Measurements from ENCODE around the gene ZSCAN1.

ZSCAN1 gene

DNA sequence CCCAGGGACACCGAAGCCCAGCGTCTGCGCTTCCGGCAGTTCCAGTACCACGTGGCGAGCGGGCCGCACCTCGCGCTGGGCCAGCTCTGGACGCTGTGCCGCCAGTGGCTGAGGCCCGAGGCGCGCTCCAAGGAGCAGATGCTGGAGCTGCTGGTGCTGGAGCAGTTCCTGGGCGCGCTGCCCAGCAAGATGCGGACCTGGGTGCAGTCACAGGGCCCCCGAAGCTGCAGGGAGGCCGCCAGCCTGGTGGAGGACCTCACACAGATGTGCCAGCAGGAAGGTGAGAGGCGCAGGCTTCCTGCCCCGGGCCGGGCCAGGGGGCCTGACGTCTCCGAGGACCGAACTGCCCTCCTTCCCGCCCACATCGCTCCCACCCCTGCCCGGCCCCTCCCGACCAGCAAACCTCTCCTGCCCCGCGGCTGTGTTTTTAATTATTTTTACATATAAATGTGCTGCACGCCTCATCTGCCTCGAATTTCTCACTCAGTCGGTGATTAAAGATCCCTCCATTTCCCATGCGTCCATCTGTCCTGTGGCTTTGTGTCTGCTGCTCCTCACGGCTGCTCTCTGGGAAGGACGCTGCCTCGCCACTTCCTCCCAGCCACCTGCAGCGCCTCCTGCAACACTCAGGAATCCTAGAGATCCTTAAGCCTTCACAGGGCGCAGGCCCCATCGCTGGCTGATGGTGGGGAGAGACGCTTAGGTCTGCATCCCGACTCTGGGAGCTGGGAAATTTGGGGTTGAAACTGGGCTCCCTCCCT is 4.3 kb downstream of the ZSCAN1 start:
- ChIA-PET CTCF (no interaction called here), POLR2A (ENCODE audit: low non-redundant PET) (no interaction called here)
- DNase-seq (ENCODE audit: low spot score): no peak

DNA sequence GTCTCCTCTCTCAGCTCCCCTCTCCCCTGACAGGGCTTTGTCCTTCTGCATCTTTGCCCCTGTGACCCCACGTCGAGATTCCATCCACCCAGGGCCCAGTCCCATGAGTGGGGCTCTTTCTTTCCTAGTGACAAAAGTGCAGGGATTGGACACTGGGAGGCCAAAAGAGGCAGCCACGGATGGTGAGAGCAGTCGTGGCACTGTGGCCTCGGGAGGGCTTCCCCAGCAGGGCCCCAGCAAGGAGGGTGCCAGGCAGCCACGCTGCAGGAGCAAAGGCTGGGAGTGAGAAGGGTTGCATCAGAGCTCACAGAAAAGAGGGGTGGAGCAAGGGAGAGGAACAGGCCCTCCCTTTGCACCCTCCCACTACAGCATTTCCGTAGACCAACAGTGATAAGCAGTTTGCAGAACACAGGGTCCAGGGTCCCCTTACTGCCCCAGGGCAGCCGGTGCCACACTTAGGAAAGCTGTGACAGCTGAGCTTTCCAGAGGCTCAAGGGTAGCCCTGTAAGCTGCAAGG is 4.9 kb downstream of the ZSCAN1 start:
- ChIA-PET POLR2A (ENCODE audit: low non-redundant PET) (interaction anchor here (0.5 kb wide), 1 partner anchor 8 kb away, joined by 3 read pairs; no protein-coding TSS in a partner anchor), CTCF (no interaction called here)
- TF ChIP-seq, protein P1, sequence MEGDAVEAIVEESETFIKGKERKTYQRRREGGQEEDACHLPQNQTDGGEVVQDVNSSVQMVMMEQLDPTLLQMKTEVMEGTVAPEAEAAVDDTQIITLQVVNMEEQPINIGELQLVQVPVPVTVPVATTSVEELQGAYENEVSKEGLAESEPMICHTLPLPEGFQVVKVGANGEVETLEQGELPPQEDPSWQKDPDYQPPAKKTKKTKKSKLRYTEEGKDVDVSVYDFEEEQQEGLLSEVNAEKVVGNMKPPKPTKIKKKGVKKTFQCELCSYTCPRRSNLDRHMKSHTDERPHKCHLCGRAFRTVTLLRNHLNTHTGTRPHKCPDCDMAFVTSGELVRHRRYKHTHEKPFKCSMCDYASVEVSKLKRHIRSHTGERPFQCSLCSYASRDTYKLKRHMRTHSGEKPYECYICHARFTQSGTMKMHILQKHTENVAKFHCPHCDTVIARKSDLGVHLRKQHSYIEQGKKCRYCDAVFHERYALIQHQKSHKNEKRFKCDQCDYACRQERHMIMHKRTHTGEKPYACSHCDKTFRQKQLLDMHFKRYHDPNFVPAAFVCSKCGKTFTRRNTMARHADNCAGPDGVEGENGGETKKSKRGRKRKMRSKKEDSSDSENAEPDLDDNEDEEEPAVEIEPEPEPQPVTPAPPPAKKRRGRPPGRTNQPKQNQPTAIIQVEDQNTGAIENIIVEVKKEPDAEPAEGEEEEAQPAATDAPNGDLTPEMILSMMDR (conservative IDR thresholded peaks at IDR 0.05; ENCODE audit: low read depth): no peak
- H3K27ac ChIP-seq: no peak overlapping the region
- DNase-seq (ENCODE audit: low spot score): no peak

More for the DNA sequence above, 4.3 kb downstream of the ZSCAN1 start:
- no peak overlapping the region for H3K27ac ChIP-seq
- TF ChIP-seq, protein P1 (conservative IDR thresholded peaks at IDR 0.05; ENCODE audit: low read depth): no peak

DNA sequence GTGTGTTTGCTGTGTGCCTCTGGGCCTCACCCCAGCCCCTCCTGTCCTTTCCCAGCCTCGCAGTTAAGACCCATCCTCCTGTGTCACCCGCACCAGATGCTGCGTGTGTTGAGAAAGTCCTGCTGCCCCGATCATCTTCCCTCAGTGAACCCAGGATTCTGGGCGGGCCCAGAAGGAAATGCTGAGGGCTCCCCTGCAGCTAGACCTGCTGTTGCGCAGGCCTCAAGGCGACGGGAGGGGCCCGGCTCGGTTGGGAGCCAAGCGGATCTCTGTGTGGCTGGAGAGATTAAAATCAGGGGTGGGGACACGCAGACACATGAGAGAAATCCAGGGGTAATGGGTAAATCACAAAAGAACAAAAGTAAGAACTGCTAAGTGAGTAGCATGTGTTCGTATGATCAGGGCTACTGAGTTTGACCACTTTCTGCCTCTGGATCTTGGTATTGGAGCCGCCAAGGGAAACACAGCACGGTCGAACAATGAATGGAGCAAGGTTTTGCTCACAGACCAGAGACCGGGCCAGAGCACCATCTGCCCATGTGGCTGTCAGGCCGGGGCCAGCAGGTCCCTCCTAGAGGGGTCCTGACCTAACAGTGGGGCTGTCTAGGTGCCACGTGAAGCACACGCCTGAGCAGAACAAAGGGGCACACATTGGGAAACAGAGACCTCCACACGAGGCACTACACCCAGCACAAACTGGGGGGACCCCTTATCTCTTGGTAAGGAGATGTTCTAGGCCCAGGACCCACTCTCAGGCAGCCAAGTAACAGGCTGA is 7.1 kb downstream of the ZSCAN1 start:
- ChIA-PET CTCF (no interaction called here), POLR2A (ENCODE audit: low non-redundant PET) (no interaction called here)
- TF ChIP-seq, protein P1 (conservative IDR thresholded peaks at IDR 0.05; ENCODE audit: low read depth): no peak
- H3K27ac ChIP-seq: no peak overlapping the region
- DNase-seq (ENCODE audit: low spot score): no peak

DNA sequence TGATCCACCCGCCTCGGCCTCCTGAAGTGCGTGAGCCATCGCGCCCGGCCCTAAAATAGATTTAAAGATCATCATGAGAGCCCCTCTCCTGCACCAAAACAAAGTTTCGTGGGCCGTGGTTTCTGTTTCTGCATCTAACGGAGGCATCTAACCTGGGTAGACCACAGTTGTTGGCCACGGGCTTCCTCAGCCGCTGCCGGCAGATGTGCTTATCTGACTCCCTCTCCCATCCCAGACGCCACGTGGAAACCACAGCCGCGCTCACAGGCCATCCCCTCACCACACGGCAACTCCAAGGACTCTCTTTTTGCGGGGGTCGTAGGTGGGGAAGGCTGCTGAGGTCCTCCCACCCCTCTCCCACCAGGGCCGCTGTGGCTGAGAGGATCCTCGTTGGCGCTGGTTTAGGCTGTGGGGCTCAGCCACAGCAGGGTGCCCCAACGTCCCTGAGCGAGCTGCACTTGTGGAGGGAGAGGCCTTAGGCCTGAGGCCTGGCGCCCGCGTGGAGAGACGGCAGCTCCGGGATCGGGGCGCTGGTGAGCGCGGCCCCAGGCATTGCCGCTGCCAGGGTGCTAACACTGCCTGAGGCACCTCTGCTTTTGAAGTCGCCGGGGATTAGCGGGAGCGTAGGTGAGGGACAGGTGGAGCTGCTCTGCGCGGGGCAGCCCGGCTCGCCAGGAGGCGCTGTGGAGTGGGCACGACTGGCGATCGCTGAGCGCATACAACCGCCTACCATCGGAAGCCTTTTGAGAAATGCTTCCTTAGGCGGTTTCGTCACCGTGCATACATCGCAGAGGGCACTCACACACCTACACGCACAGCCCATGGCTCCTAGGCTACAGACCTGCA is 8.9 kb downstream of the ZSCAN1 start:
- DNase-seq (ENCODE audit: low spot score): no peak

DNA sequence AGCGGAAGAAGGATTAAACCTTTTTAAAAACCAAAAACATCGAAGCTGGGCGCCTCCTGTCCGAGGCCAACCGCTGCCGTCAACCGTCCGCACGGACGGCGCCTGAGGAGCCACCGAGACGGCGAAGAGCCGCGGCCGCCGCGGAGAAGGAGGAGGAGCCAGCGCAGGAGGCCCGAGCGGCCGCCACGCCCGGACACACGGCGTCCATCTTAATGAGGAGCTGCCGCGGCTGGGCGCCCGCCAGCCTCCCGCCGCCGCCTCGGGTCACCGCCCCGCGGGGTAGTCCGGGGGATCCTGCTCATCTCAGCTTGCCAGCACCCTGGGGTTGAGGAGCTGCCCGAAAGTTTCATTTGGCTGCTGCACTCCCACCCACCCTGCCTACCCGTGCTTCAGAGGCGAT is 10.6 kb downstream of the ZSCAN1 start:
- TF ChIP-seq, protein P1 (conservative IDR thresholded peaks at IDR 0.05; ENCODE audit: low read depth): no peak
- DNase-seq (ENCODE audit: low spot score): no peak
- ChIA-PET CTCF (interaction anchor here (0.7 kb wide), 1 partner anchor 111 kb away, joined by 3 read pairs; no protein-coding TSS in a partner anchor), POLR2A (ENCODE audit: low non-redundant PET) (no interaction called here)
- H3K27ac ChIP-seq: no peak overlapping the region

More for the DNA sequence above, 8.9 kb downstream of the ZSCAN1 start:
- no peak overlapping the region for H3K27ac ChIP-seq
- TF ChIP-seq, protein P1 (conservative IDR thresholded peaks at IDR 0.05; ENCODE audit: low read depth): no peak
- ChIA-PET CTCF (no interaction called here), POLR2A (ENCODE audit: low non-redundant PET) (interaction anchor here (0.6 kb wide), 1 partner anchor 633 kb away, joined by 3 read pairs; no protein-coding TSS in a partner anchor)

DNA sequence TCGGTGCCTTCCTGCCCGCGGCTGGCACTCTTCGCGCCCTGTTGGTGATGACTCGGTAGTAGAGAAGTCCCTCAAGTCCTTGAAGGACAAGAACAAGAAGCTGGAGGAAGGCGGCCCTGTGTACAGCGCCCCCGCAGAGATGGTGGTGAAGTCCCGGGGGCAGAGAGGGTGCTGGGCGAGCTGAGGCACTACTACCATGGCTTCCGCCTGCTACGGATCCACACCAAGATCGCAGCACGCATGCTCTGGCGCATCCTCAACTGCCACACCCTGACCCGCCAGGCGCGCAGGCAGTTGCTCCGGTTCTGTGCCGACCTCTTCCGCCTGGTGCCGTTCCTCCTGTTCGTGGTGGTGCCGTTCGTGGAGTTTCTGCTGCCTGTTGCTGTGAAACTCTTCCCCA is 11.1 kb downstream of the ZSCAN1 start:
- no peak overlapping the region for H3K27ac ChIP-seq
- CTCF ChIA-PET: no interaction called here
- TF ChIP-seq, protein P1 (conservative IDR thresholded peaks at IDR 0.05; ENCODE audit: low read depth): no peak

More for the DNA sequence above, 11.1 kb downstream of the ZSCAN1 start:
- POLR2A ChIA-PET (ENCODE audit: low non-redundant PET): no interaction called here
- no peak for DNase-seq (ENCODE audit: low spot score)

Data from RWPE1 (cell line).